ENCODE data around the gene GH1. TPM values are rescaled to one million over a fixed set of nuclear protein-coding genes. Genes with fewer than 3 reads are reported as not detected.

Gene GH1
- total and polyA plus RNA-seq, 9 of the 15 experiments (the other 6 are each of a cell fraction or from before 2014, with no cell fraction given) = not detected

- in situ Hi-C loops (cut with MboI) = no loop called here
- 17% methylated on average over 6 of the region's 6 CpGs for WGBS (ENCODE audit: insufficient coverage, low coverage, missing lambda C conversion rate)
- intact Hi-C loops (cut with micrococcal nuclease) = loop anchor here (10.0 kb wide), 1 partner anchor 85 kb away; the partner anchor contains the start of gene ICAM2
Measured at GRCh38 chr17:63939884-63940283, 21.2 kb upstream of the GH1 start.

More at GRCh38 chr17:63939884-63940283, 21.2 kb upstream of the GH1 start:
- POLR2A ChIA-PET = interaction anchor here (0.9 kb wide), 1 partner anchor 9 kb away, joined by 5 read pairs; the partner anchor contains the start of gene CD79B
- H3K4me1 ChIP-seq (replicated peaks in 1 of 2; ENCODE audit: control insufficient read depth in 2 of 2, insufficient read depth in 2 of 2, low read length in 2 of 2) = peaks cover 0 to 28% of the 10 kb centered on the region in 2 experiments; a peak in 3 of 5 replicates
- DNase-seq (ENCODE audit: extremely low read depth in 1 of 4, low spot score in 3 of 4) (no peak), FAIRE-seq (no peak), ATAC-seq (no peak; the same call in 2 of the 3 replicates)
- H3K27ac ChIP-seq (ENCODE audit: extremely low read depth, low read depth, low read length) = no peak overlapping the region
- no peaks in the 10 kb centered on the region for H3K9me1 ChIP-seq (ENCODE audit: control insufficient read depth, insufficient read depth, low read length)
- H3K4me2 ChIP-seq (ENCODE audit: insufficient read depth, low read length) = no peak overlapping the region
- BruUV-seq (replicated peaks) = no TSS peak
- TF ChIP-seq, protein P1, sequence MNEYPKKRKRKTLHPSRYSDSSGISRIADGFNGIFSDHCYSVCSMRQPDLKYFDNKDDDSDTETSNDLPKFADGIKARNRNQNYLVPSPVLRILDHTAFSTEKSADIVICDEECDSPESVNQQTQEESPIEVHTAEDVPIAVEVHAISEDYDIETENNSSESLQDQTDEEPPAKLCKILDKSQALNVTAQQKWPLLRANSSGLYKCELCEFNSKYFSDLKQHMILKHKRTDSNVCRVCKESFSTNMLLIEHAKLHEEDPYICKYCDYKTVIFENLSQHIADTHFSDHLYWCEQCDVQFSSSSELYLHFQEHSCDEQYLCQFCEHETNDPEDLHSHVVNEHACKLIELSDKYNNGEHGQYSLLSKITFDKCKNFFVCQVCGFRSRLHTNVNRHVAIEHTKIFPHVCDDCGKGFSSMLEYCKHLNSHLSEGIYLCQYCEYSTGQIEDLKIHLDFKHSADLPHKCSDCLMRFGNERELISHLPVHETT (CRISPR knock-in tag; conservative IDR thresholded peaks at IDR 0.05 in 1 of 2, IDR thresholded peaks at IDR 0.05 in 1 of 2) = no peak
- TF ChIP-seq MAZ (CRISPR knock-in tag; conservative IDR thresholded peaks at IDR 0.05 in 1 of 2, IDR thresholded peaks at IDR 0.05 in 1 of 2) (no peak), ZNF384 (IDR thresholded peaks at IDR 0.05; ENCODE audit: low read depth, low read length) (no peak), ELF2 (CRISPR knock-in tag; IDR thresholded peaks at IDR 0.05) (no peak), KLF16 (IDR thresholded peaks at IDR 0.05) (no peak), CREB3L1 (IDR thresholded peaks at IDR 0.05; ENCODE audit: borderline replicate concordance, low read depth) (no peak)
- TF ChIP-seq, protein P2, sequence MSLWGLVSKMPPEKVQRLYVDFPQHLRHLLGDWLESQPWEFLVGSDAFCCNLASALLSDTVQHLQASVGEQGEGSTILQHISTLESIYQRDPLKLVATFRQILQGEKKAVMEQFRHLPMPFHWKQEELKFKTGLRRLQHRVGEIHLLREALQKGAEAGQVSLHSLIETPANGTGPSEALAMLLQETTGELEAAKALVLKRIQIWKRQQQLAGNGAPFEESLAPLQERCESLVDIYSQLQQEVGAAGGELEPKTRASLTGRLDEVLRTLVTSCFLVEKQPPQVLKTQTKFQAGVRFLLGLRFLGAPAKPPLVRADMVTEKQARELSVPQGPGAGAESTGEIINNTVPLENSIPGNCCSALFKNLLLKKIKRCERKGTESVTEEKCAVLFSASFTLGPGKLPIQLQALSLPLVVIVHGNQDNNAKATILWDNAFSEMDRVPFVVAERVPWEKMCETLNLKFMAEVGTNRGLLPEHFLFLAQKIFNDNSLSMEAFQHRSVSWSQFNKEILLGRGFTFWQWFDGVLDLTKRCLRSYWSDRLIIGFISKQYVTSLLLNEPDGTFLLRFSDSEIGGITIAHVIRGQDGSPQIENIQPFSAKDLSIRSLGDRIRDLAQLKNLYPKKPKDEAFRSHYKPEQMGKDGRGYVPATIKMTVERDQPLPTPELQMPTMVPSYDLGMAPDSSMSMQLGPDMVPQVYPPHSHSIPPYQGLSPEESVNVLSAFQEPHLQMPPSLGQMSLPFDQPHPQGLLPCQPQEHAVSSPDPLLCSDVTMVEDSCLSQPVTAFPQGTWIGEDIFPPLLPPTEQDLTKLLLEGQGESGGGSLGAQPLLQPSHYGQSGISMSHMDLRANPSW (CRISPR knock-in tag; IDR thresholded peaks at IDR 0.05) = no peak
- TF ChIP-seq, protein P3, sequence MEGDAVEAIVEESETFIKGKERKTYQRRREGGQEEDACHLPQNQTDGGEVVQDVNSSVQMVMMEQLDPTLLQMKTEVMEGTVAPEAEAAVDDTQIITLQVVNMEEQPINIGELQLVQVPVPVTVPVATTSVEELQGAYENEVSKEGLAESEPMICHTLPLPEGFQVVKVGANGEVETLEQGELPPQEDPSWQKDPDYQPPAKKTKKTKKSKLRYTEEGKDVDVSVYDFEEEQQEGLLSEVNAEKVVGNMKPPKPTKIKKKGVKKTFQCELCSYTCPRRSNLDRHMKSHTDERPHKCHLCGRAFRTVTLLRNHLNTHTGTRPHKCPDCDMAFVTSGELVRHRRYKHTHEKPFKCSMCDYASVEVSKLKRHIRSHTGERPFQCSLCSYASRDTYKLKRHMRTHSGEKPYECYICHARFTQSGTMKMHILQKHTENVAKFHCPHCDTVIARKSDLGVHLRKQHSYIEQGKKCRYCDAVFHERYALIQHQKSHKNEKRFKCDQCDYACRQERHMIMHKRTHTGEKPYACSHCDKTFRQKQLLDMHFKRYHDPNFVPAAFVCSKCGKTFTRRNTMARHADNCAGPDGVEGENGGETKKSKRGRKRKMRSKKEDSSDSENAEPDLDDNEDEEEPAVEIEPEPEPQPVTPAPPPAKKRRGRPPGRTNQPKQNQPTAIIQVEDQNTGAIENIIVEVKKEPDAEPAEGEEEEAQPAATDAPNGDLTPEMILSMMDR (IDR thresholded peaks at IDR 0.05 in 2 of 3, conservative IDR thresholded peaks at IDR 0.05 in 1 of 3; ENCODE audit: insufficient read depth in 2 of 3, low read depth in 1 of 3, low read length in 3 of 3) = no peak
- no peak overlapping the region for H2AFZ ChIP-seq (ENCODE audit: low read depth, low read length)
- H4K20me1 ChIP-seq (replicated peaks; ENCODE audit: control insufficient read depth, insufficient read depth, low read length) = no peaks in the 10 kb centered on the region; the same call in 1 of the 2 replicates
- H3K79me2 ChIP-seq (ENCODE audit: control insufficient read depth, insufficient read depth, low read length) = no peaks in the 10 kb centered on the region
- no peak overlapping the region for H3K4me3 ChIP-seq
- CTCF ChIA-PET (ENCODE audit: low intra/inter-chr PET ratio) = no interaction called here
- H3K9ac ChIP-seq (ENCODE audit: insufficient read depth in 1 of 2, low read depth in 2 of 2, low read length in 2 of 2) = peak overlapping the region in 1 of 2 experiments; percentile 41; a peak in 1 of 4 replicates
- H3K36me3 ChIP-seq (ENCODE audit: control insufficient read depth, insufficient read depth, low read length) = no peaks in the 10 kb centered on the region
- H3K9me3 ChIP-seq (replicated peaks; ENCODE audit: control insufficient read depth, insufficient read depth, low read depth, low read length) = no peaks in the 10 kb centered on the region; the same call in 1 of the 2 replicates
- H3K27me3 ChIP-seq (ENCODE audit: control insufficient read depth in 2 of 2, insufficient read depth in 2 of 2, low read length in 2 of 2) = peaks cover 21 to 56% of the 10 kb centered on the region in 2 experiments

Measured in K562 (cell line).